IMR-90 (cell line): ENCODE results near the gene PSENEN. TPM values are rescaled to one million over a fixed set of nuclear protein-coding genes. Genes with fewer than 3 reads are reported as not detected.

ENCODE experiments used
- ATAC-seq: fragments of 200-7000 bp; cut with Tn5 transposase; 2 replicates; pipeline ENCODE4 v1.9.1; 2020; ENCODE audit warnings: low read depth, mild to moderate bottlenecking, moderate library complexity
- BruUV-seq: library from RNA; stranded (reverse); fragments of 400-500 nt; replicated peaks from 2 replicates; lab custom pipeline; 2021; lab: Mats Ljungman, UMichigan
- CTCF ChIA-PET: fragments of 300-600 bp; formaldehyde crosslinking; extraction: SDS; loops from one replicate; lab custom pipeline; 2021; ENCODE audit warnings: antibody characterized with exemption; lab: Yijun Ruan, JAX
- POLR2A ChIA-PET: fragments of 300-600 bp; sonication (Branson Sonifier 250); formaldehyde crosslinking; loops from one replicate; lab custom pipeline; 2022; ENCODE audit warnings: antibody characterized with exemption; ENCODE audit not compliant: unreplicated experiment; lab: Charles Lee
- DNase-seq: peaks from one replicate; pipeline ENCODE4 v3.0.0; 2013
- H2AFZ ChIP-seq: replicated peaks from 2 replicates; pipeline ENCODE3; 2013; ENCODE audit warnings: low read length, mild to moderate bottlenecking; ENCODE audit not compliant: poor library complexity
- H2AK5ac ChIP-seq: 2 replicates; pipeline ENCODE4 v1.6.1; 2013; ENCODE audit warnings: low read depth, low read length, inconsistent platforms
- H2AK9ac ChIP-seq: replicated peaks from 2 replicates; pipeline ENCODE3; 2013; ENCODE audit warnings: mild to moderate bottlenecking, low read depth, low read length, moderate library complexity; ENCODE audit not compliant: poor library complexity
- H2BK120ac ChIP-seq: 2 replicates; pipeline ENCODE4 v1.6.1; 2013; ENCODE audit warnings: low read depth, low read length, inconsistent platforms
- H2BK15ac ChIP-seq: 3 replicates; pipeline ENCODE4 v1.6.1; 2013; ENCODE audit warnings: low read depth, low read length, inconsistent platforms
- H2BK20ac ChIP-seq: 2 replicates; pipeline ENCODE4 v1.6.1; 2013; ENCODE audit warnings: low read depth, mild to moderate bottlenecking, inconsistent platforms, low read length, moderate library complexity
- H2BK5ac ChIP-seq: 2 replicates; pipeline ENCODE4 v1.6.1; 2013; ENCODE audit warnings: mild to moderate bottlenecking, low read depth, low read length, inconsistent platforms; ENCODE audit not compliant: poor library complexity, severe bottlenecking
- H3K14ac ChIP-seq: replicated peaks from 2 replicates; pipeline ENCODE4 v1.6.1; 2013; ENCODE audit warnings: low read depth, low read length, inconsistent platforms
- H3K18ac ChIP-seq: 2 replicates; pipeline ENCODE4 v1.6.1; 2013; ENCODE audit warnings: low read depth, low read length, control low read depth
- H3K23ac ChIP-seq: 2 replicates; pipeline ENCODE4 v1.6.1; 2013; ENCODE audit warnings: low read depth, low read length, inconsistent platforms
- H3K27ac ChIP-seq: 2 replicates; pipeline ENCODE4 v1.5.1; 2013; ENCODE audit warnings: mild to moderate bottlenecking, control low read depth, low read length; ENCODE audit not compliant: insufficient read depth
- H3K27me3 ChIP-seq: 2 replicates; pipeline ENCODE4 v1.6.1; 2013; ENCODE audit warnings: low read length; ENCODE audit not compliant: control insufficient read depth, insufficient read depth
- H3K36me3 ChIP-seq: 2 replicates; pipeline ENCODE4 v1.6.1; 2013; ENCODE audit warnings: low read length, mixed read lengths; ENCODE audit not compliant: control insufficient read depth, insufficient read depth
- H3K4ac ChIP-seq: 2 replicates; pipeline ENCODE4 v1.6.1; 2013; ENCODE audit warnings: low read depth, low read length, inconsistent platforms
- H3K4me1 ChIP-seq: 2 replicates; pipeline ENCODE4 v1.6.1; 2013; ENCODE audit warnings: low read length, mixed read lengths; ENCODE audit not compliant: control insufficient read depth, insufficient read depth
- H3K4me2 ChIP-seq: 2 replicates; pipeline ENCODE4 v1.6.1; 2013; ENCODE audit warnings: low read depth, mild to moderate bottlenecking, control low read depth, low read length, moderate library complexity
- H3K4me3 ChIP-seq: 2 replicates; pipeline ENCODE4 v1.5.1; 2013; ENCODE audit warnings: low read depth, mild to moderate bottlenecking, control low read depth, low read length, moderate library complexity; ENCODE audit not compliant: insufficient read depth
- H3K56ac ChIP-seq: 2 replicates; pipeline ENCODE4 v1.6.1; 2013; ENCODE audit warnings: low read length, inconsistent platforms; ENCODE audit not compliant: insufficient read depth; ENCODE audit errors: extremely low read depth
- H3K79me1 ChIP-seq, 2 experiments: 2 replicates each; pipeline ENCODE4 v1.6.1; 2013; ENCODE audit warnings: low read length in 2 of 2, inconsistent platforms in 1 of 2, low read depth in 1 of 2
- H3K9ac ChIP-seq: 2 replicates; pipeline ENCODE4 v1.6.1; 2013; ENCODE audit warnings: low read depth, low read length, control low read depth
- H3K9me1 ChIP-seq: 2 replicates; pipeline ENCODE4 v1.6.1; 2013; ENCODE audit warnings: low read length, inconsistent platforms; ENCODE audit not compliant: insufficient read depth
- H3K9me3 ChIP-seq: 2 replicates; pipeline ENCODE4 v1.6.1; 2013; ENCODE audit warnings: low read length; ENCODE audit not compliant: control insufficient read depth, insufficient read depth
- H4K20me1 ChIP-seq: 2 replicates; pipeline ENCODE4 v1.6.1; 2013; ENCODE audit warnings: low read length, inconsistent platforms; ENCODE audit not compliant: insufficient read depth
- H4K5ac ChIP-seq: 2 replicates; pipeline ENCODE4 v1.6.1; 2013; ENCODE audit warnings: mild to moderate bottlenecking, low read depth, low read length, control low read depth
- H4K8ac ChIP-seq, 2 experiments: 2 replicates each; pipeline ENCODE4 v1.6.1; 2013; ENCODE audit warnings: low read depth in 2 of 2, low read length in 2 of 2, control low read depth in 1 of 2, inconsistent platforms in 1 of 2
- H4K91ac ChIP-seq: 2 replicates; pipeline ENCODE4 v1.6.1; 2013; ENCODE audit warnings: low read depth, low read length, inconsistent platforms; ENCODE audit not compliant: insufficient read depth
- BHLHE40 ChIP-seq: fragments of 150-350 bp; IDR thresholded peaks from 2 replicates; pipeline ENCODE4 v1.6.1; 2016; ENCODE audit warnings: mild to moderate bottlenecking, low read depth, low read length
- CEBPB ChIP-seq: IDR thresholded peaks from 2 replicates; pipeline ENCODE4 v1.6.1; 2012; ENCODE audit warnings: low read depth, low read length, improper control_type of control experiment
- CHD1 ChIP-seq: IDR thresholded peaks from 2 replicates; pipeline ENCODE4 v1.6.1; 2012; ENCODE audit warnings: low read depth, low read length, improper control_type of control experiment
- ELK1 ChIP-seq: fragments of 150-350 bp; IDR thresholded peaks from 2 replicates; pipeline ENCODE4 v1.6.1; 2016; ENCODE audit warnings: low read depth, mild to moderate bottlenecking, low read length, moderate library complexity, borderline replicate concordance
- FOS ChIP-seq: fragments of 150-350 bp; IDR thresholded peaks from 2 replicates; pipeline ENCODE4 v1.6.1; 2016; ENCODE audit warnings: low read depth, low read length
- MAFK ChIP-seq: IDR thresholded peaks from 2 replicates; pipeline ENCODE4 v1.6.1; 2012; ENCODE audit warnings: low read depth, low read length, improper control_type of control experiment
- MXI1 ChIP-seq: IDR thresholded peaks from 2 replicates; pipeline ENCODE4 v1.6.1; 2012; ENCODE audit warnings: low read depth, mild to moderate bottlenecking, low read length, moderate library complexity, borderline replicate concordance
- NFE2L2 ChIP-seq: fragments of 150-350 bp; IDR thresholded peaks from 2 replicates; pipeline ENCODE4 v1.6.1; 2016; ENCODE audit warnings: low read depth, mild to moderate bottlenecking, low read length
- POLR2A ChIP-seq: IDR thresholded peaks from 2 replicates; pipeline ENCODE4 v1.6.1; 2012; ENCODE audit warnings: mild to moderate bottlenecking, low read depth, low read length
- RAD21 ChIP-seq: IDR thresholded peaks from 2 replicates; pipeline ENCODE4 v1.6.1; 2012; ENCODE audit warnings: low read length, improper control_type of control experiment
- RCOR1 ChIP-seq: IDR thresholded peaks from 2 replicates; pipeline ENCODE4 v1.6.1; 2012; ENCODE audit warnings: mild to moderate bottlenecking, low read length, improper control_type of control experiment; ENCODE audit not compliant: insufficient replicate concordance
- RFX5 ChIP-seq: IDR thresholded peaks from 2 replicates; pipeline ENCODE4 v1.8.0; 2012; ENCODE audit warnings: low read depth, mild to moderate bottlenecking, low read length, moderate library complexity
- SMC3 ChIP-seq: fragments of 150-350 bp; IDR thresholded peaks from 2 replicates; pipeline ENCODE4 v1.6.1; 2016; ENCODE audit warnings: low read depth, mild to moderate bottlenecking, antibody characterized with exemption, low read length, moderate library complexity
- WGBS, 2 experiments: methylation state at CpG; one replicate each; pipeline versions ENCODE4 v1.1.5 to v1.1.7; 2013; ENCODE audit warnings: missing lambda C conversion rate in 2 of 2; ENCODE audit not compliant: insufficient read length in 1 of 2; ENCODE audit errors: extremely low coverage in 2 of 2; 5-methylcytosine and 5-hydroxymethylcytosine counted together
- dilution Hi-C: fragments of 300-500 bp; cut with HindIII; formaldehyde crosslinking; loops from one replicate; pipeline ENCODE4 v1.14.3; 2018; ENCODE audit warnings: low sequenced_read_pairs; ENCODE audit not compliant: unreplicated experiment
- in situ Hi-C: fragments of 300-500 bp; cut with MboI; formaldehyde crosslinking; loops from 3 replicates; pipeline ENCODE4 v1.14.3; 2019; ENCODE audit warnings: low sequenced_read_pairs, inconsistent platforms, mixed read lengths
- intact Hi-C: fragments of 100-400 bp; cut with micrococcal nuclease; formaldehyde crosslinking; loops from 2 replicates; pipeline ENCODE4 v1.10.0; 2022
- polyA plus RNA-seq, 3 experiments: library from polyadenylated mRNA; depleted of rRNA; stranded (reverse); fragments of >200 nt; gene quantifications; 2 replicates each; pipeline ENCODE4 v1.2.3, GENCODE V29; 2012; ENCODE audit warnings: low replicate concordance in 1 of 3
- total RNA-seq: library from RNA; depleted of rRNA; stranded (reverse); fragments of >200 nt; gene quantifications from 2 replicates; pipeline ENCODE4 v1.2.3, GENCODE V29; 2012
- TF ChIP-seq, protein P1 (sequence below): fragments of 150-350 bp; IDR thresholded peaks from 2 replicates; pipeline ENCODE4 v1.6.1; 2017; ENCODE audit warnings: mild to moderate bottlenecking, antibody characterized with exemption, low read length, low read depth

Gene PSENEN
- total and polyA plus RNA-seq, 2 of the 4 experiments (the other 2 are of a cell fraction), result 9.0 to 47.0 TPM

DNA sequence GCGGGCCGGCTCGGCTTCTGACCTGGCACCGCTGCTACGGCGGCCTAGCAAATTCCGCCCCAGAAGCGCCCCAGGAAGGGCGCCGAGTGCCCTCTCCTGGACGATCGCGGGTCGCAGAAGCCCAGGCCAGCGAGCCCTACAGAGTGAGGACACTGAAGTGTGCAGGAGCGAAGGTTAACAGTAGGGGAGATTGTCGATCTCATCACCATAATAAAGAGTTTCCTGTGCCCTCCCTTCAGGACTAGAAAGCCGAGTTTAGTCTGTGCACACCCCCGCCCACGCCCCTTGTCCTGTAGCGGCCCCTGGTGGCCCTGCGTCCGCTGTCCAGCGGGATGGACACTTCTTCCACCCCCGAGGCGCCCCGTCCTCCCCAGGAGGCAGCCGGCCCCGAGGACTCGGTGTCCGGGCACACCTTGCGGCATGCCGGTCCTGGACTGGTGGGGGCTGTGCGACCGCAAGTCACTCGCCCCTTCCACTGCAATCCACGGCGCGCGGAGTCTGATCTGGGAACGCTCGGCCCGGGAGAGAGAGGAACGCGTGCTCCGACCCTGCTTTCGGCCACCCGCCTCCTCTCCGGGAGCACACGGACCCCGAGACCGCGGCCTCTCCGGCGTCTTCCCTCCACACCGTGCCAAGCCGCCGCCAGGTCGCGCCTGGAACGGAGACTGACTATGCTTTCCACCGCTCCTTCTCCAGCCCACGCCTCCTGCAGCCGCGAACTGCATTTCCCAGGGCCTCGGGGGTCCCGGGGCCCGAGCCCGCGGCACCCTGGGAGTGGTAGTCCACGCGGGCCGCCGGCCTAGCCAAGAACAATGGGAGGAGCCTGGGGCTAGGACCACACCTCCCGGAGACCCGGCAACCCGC, 28.4 kb upstream of the PSENEN start:
- Histone ChIP-seq H3K23ac (peak overlapping the region; percentile 41; the same call in 1 of the 2 replicates), H3K9me1 (no peaks in the 10 kb centered on the region; the same call in 1 of the 2 replicates), H2BK15ac (no peak overlapping the region; the same call in 2 of the 3 replicates), H3K79me1 (peaks cover 4 to 37% of the 10 kb centered on the region in 2 experiments; a peak in 2 of 4 replicates), H4K20me1 (peaks cover 16% of the 10 kb centered on the region), H3K4me3 (peak overlapping the region; percentile 72), H2AK5ac (0 out of 2 replicates have a peak overlapping the region, but pooled peaks have one; percentile 17), H3K9me3 (no peaks in the 10 kb centered on the region), H2AK9ac (peak overlapping the region; percentile 84), H3K4me2 (peak overlapping the region; percentile 75), H4K91ac (peak overlapping the region; percentile 74; the same call in 1 of the 2 replicates), H2AFZ (peak overlapping the region; percentile 99), H4K8ac (peak overlapping the region; percentile 73 to 87), H2BK120ac (no peak overlapping the region), H4K5ac (peak overlapping the region; percentile 35), H3K4ac (peak overlapping the region; percentile 91), H3K4me1 (peaks cover 14% of the 10 kb centered on the region), H2BK20ac (no peak overlapping the region), H3K27me3 (no peaks in the 10 kb centered on the region), H3K18ac (no peak overlapping the region), H2BK5ac (peak overlapping the region; percentile 71), H3K56ac (peak overlapping the region; percentile 67), H3K14ac (peak overlapping the region; percentile 81; the same call in 1 of the 2 replicates), H3K36me3 (peaks cover 13% of the 10 kb centered on the region; the same call in 1 of the 2 replicates), H3K27ac (peak overlapping the region; percentile 62), H3K9ac (peak overlapping the region; percentile 57)
- ChIA-PET POLR2A (no interaction called here), CTCF (no interaction called here)
- in situ Hi-C loops, result loop anchor here (5.0 kb wide), 1 partner anchor 170 kb away; the partner anchor contains the start of gene TMEM147
- peak; percentile 94 for DNase-seq
- no TSS peak for BruUV-seq
- intact Hi-C loops, result loop anchor here (1.0 to 2.0 kb wide), 5 partner anchors 24 to 214 kb away; partner anchors contain the start of genes PSENEN and U2AF1L4
- WGBS, 2 experiments, result 0% methylated on average over 18 of the region's 77 CpGs; no CpG with 5 or more reads in 1 of the 2 experiments
- ATAC-seq, result peak; percentile 87
- dilution Hi-C loops, result no loop called here
- TF ChIP-seq, protein P1, sequence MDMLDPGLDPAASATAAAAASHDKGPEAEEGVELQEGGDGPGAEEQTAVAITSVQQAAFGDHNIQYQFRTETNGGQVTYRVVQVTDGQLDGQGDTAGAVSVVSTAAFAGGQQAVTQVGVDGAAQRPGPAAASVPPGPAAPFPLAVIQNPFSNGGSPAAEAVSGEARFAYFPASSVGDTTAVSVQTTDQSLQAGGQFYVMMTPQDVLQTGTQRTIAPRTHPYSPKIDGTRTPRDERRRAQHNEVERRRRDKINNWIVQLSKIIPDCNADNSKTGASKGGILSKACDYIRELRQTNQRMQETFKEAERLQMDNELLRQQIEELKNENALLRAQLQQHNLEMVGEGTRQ, result no peak
- TF ChIP-seq MAFK, result no peak
- no peak for TF ChIP-seq RCOR1
- TF ChIP-seq CHD1, result no peak
- peak; percentile 63 for TF ChIP-seq MXI1
- TF ChIP-seq BHLHE40, result 0 out of 2 replicates have a peak, but pooled peaks have one; percentile 10
- no peak for TF ChIP-seq POLR2A
- no peak for TF ChIP-seq NFE2L2
- no peak for TF ChIP-seq FOS
- TF ChIP-seq CEBPB, result no peak
- TF ChIP-seq RAD21, result peak; percentile 71
- no peak for TF ChIP-seq RFX5
- no peak for TF ChIP-seq ELK1
- TF ChIP-seq SMC3, result peak; percentile 62; the same call in 1 of the 2 replicates
